ENCODE measurements around the gene SAMD15.

DNA sequence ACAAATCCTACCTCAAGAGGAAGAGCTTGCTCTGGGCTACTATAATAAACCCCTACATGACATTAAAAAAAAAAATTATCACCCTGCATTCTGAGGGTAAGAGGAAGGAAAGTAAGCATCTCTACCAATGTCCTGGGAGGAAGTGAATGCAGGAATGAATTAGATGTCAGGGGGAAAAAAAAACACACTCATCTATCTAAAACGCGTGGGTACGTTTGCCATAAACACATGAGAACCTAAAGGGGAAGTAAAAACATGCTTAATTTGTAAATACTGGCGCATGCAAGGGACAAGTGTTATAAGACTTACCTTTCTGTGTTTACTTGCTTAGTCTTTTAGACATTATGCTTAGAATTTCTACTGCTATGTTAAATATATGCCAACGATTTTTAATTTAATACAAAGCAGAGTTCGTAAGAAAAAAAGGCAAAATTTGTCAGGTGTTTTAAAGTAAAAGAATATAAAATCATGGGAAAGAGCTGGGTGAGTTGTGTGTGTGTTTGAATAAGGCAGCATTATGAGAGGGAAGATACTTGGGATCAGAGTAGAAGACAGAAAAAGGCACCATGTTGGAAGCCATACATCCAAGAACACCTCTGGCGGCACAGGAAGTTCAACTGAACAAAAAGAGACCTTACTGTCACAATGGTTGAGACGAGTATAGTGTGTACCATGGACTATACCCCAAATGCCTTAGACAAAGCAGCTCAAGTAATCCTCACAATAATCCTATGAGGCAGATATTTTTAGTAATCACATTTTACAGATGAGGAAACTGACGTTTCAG is 1.8 kb upstream of the SAMD15 start:
- TF ChIP-seq, protein P1, sequence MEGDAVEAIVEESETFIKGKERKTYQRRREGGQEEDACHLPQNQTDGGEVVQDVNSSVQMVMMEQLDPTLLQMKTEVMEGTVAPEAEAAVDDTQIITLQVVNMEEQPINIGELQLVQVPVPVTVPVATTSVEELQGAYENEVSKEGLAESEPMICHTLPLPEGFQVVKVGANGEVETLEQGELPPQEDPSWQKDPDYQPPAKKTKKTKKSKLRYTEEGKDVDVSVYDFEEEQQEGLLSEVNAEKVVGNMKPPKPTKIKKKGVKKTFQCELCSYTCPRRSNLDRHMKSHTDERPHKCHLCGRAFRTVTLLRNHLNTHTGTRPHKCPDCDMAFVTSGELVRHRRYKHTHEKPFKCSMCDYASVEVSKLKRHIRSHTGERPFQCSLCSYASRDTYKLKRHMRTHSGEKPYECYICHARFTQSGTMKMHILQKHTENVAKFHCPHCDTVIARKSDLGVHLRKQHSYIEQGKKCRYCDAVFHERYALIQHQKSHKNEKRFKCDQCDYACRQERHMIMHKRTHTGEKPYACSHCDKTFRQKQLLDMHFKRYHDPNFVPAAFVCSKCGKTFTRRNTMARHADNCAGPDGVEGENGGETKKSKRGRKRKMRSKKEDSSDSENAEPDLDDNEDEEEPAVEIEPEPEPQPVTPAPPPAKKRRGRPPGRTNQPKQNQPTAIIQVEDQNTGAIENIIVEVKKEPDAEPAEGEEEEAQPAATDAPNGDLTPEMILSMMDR (IDR thresholded peaks at IDR 0.05): no peak
- no peak for TF ChIP-seq POLR2A (IDR thresholded peaks at IDR 0.05)

All from body of pancreas (tissue), 4 donors.